NT2/D1 (cell line): Measurements from ENCODE around the gene OTUD3.

ENCODE experiments used
- YY1 ChIP-seq: IDR thresholded peaks from 2 replicates; pipeline ENCODE4 v1.6.1; 2011; ENCODE audit not compliant: insufficient read length, insufficient read depth
- ZNF274 ChIP-seq: IDR thresholded peaks from 2 replicates; pipeline ENCODE4 v1.6.1; 2011; ENCODE audit warnings: mild to moderate bottlenecking, low read depth, low read length

- TF ChIP-seq YY1 (no peak), ZNF274 (no peak)
These were observed 32.0 kb upstream of the OTUD3 start for GRCh38 chr1:19850214-19850613.
